ENCODE data around the gene C6orf62.

Gene C6orf62

GRCh38 chr6:24720604-24721460 lies 1.9 kb upstream of the C6orf62 start (continued):
- TF ChIP-seq ZNF692 (tag by site-specific recombination; IDR thresholded peaks at IDR 0.05) (0 out of 2 replicates have a peak, but pooled peaks have one; percentile 70), ZNF23 (tag by site-specific recombination; IDR thresholded peaks at IDR 0.05; ENCODE audit: borderline replicate concordance) (no peak), HOXA7 (CRISPR knock-in tag; IDR thresholded peaks at IDR 0.05; ENCODE audit: borderline replicate concordance) (no peak), ZNF311 (tag by site-specific recombination; IDR thresholded peaks at IDR 0.05; ENCODE audit: borderline replicate concordance) (no peak), ZNF530 (tag by site-specific recombination; IDR thresholded peaks at IDR 0.05; ENCODE audit: low read depth) (no peak; the same call in 1 of the 2 replicates)

DNA sequence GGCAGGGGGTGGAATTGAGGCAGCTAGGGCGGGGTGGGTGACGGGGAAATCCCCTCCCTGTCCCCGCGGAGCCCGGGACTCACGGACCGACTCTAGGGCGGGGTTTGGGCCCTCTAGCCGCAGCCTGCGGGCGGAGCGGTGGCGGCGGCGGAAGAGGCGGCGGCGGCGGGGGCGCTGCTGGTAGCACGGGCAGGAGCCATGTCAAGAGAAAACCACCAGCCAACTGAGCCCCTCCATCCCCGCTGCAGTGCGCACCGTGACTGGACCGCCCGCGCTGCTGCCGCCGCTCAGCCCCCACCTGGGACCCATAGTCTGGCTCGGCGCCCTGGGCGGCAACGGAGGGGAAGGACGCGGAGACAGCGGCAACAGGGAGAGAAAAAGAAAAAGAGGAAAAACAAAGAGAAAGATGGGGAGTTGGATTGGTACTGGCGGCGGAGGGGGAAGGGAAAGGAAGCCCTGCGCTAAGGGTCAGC lies 1.2 kb upstream of the C6orf62 start:
- Histone ChIP-seq H3K4me3 (ENCODE audit: low read depth, low read length) (peak overlapping the region; percentile 97), H3K9me3 (ENCODE audit: control insufficient read depth, insufficient read depth, low read depth, low read length) (no peaks in the 10 kb centered on the region), H3K36me3 (ENCODE audit: control insufficient read depth in 2 of 2, insufficient read depth in 1 of 2, low read length in 2 of 2) (peaks cover 8 to 35% of the 10 kb centered on the region in 2 experiments), H3K27ac (ENCODE audit: extremely low read depth, low read depth, low read length) (peak overlapping the region; percentile 96), H3K4me1 (ENCODE audit: control insufficient read depth, insufficient read depth, low read length) (peaks cover 3% of the 10 kb centered on the region)
- CTCF ChIA-PET: no interaction called here
- POLR2A ChIA-PET: interaction anchor here (0.6 to 3.8 kb wide), 7 partner anchors 8 to 290 kb away, joined by 3 to 28 read pairs (median 4); partner anchors contain the start of genes ACOT13, ALDH5A1, GMNN and TDP2
- no peak for TF ChIP-seq ZNF140 (tag by site-specific recombination; IDR thresholded peaks at IDR 0.05)
- TF ChIP-seq ZFP69B (tag by site-specific recombination; IDR thresholded peaks at IDR 0.05): peak; percentile 11; the same call in 1 of the 2 replicates
- TF ChIP-seq ZNF146 (tag by site-specific recombination; IDR thresholded peaks at IDR 0.05): no peak
- no peak for TF ChIP-seq ZSCAN5A (tag by site-specific recombination; IDR thresholded peaks at IDR 0.05)
- TF ChIP-seq ZNF670 (tag by site-specific recombination; IDR thresholded peaks at IDR 0.05; ENCODE audit: low read depth): no peak
- TF ChIP-seq ZBTB26 (tag by site-specific recombination; optimal IDR thresholded peaks at IDR 0.05): peak; percentile 43
- TF ChIP-seq ZBTB20 (tag by site-specific recombination; IDR thresholded peaks at IDR 0.05): peak; percentile 45; the same call in 1 of the 2 replicates
- TF ChIP-seq ZNF202 (tag by site-specific recombination; IDR thresholded peaks at IDR 0.05; ENCODE audit: borderline replicate concordance): no peak
- no peak for TF ChIP-seq ZNF37A (tag by site-specific recombination; IDR thresholded peaks at IDR 0.05)
- no peak for TF ChIP-seq ZNF394 (tag by site-specific recombination; IDR thresholded peaks at IDR 0.05; ENCODE audit: borderline replicate concordance)
- TF ChIP-seq ZNF433 (tag by site-specific recombination; IDR thresholded peaks at IDR 0.05; ENCODE audit: low read depth): no peak
- TF ChIP-seq INSM2 (tag by site-specific recombination; IDR thresholded peaks at IDR 0.05): no peak
- TF ChIP-seq ZNF223 (tag by site-specific recombination; IDR thresholded peaks at IDR 0.05): peak; percentile 26; the same call in 1 of the 2 replicates
- no peak for TF ChIP-seq ZNF24 (tag by site-specific recombination; IDR thresholded peaks at IDR 0.05)
- TF ChIP-seq, protein P1, sequence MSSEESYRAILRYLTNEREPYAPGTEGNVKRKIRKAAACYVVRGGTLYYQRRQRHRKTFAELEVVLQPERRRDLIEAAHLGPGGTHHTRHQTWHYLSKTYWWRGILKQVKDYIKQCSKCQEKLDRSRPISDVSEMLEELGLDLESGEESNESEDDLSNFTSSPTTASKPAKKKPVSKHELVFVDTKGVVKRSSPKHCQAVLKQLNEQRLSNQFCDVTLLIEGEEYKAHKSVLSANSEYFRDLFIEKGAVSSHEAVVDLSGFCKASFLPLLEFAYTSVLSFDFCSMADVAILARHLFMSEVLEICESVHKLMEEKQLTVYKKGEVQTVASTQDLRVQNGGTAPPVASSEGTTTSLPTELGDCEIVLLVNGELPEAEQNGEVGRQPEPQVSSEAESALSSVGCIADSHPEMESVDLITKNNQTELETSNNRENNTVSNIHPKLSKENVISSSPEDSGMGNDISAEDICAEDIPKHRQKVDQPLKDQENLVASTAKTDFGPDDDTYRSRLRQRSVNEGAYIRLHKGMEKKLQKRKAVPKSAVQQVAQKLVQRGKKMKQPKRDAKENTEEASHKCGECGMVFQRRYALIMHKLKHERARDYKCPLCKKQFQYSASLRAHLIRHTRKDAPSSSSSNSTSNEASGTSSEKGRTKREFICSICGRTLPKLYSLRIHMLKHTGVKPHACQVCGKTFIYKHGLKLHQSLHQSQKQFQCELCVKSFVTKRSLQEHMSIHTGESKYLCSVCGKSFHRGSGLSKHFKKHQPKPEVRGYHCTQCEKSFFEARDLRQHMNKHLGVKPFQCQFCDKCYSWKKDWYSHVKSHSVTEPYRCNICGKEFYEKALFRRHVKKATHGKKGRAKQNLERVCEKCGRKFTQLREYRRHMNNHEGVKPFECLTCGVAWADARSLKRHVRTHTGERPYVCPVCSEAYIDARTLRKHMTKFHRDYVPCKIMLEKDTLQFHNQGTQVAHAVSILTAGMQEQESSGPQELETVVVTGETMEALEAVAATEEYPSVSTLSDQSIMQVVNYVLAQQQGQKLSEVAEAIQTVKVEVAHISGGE (tag by site-specific recombination; conservative IDR thresholded peaks at IDR 0.05; ENCODE audit: low read depth): peak; percentile 49
- TF ChIP-seq ZNF664 (tag by site-specific recombination; IDR thresholded peaks at IDR 0.05): no peak
- no peak for TF ChIP-seq HOXA7 (CRISPR knock-in tag; IDR thresholded peaks at IDR 0.05; ENCODE audit: borderline replicate concordance)
- no peak for TF ChIP-seq ZNF341 (tag by site-specific recombination; IDR thresholded peaks at IDR 0.05; ENCODE audit: low read depth)

Measured in HEK293 (cell line).